Tibial nerve (tissue), 4 donors: ENCODE data around the gene SYT12. TPM values are rescaled to one million over a fixed set of nuclear protein-coding genes. Genes with fewer than 3 reads are reported as not detected.

ENCODE experiments used
- DNase-seq, 2 donors: peaks; one replicate each; pipeline ENCODE4 v3.0.0-alpha.2; 2019; ENCODE audit warnings: low spot score in 2 of 2
- H3K27ac ChIP-seq, 4 donors: fragments of 200-600 bp; sonication (generic) in 3 of 4; one replicate each; pipeline ENCODE4 v1.5.1; 2017 to 2019; ENCODE audit warnings: mild to moderate bottlenecking in 1 of 4
- H3K27me3 ChIP-seq, 2 donors: fragments of 200-600 bp; sonication (generic) in 1 of 2; one replicate each; pipeline versions ENCODE4 v1.5.1 to v1.6.0; 2017 to 2019
- H3K36me3 ChIP-seq, 3 donors: fragments of 200-600 bp; sonication (generic); one replicate each; pipeline ENCODE4 v1.5.1; 2018 to 2019
- H3K4me1 ChIP-seq, 4 donors: fragments of 200-600 bp; sonication (generic) in 3 of 4; one replicate each; pipeline ENCODE4 v1.5.1; 2017 to 2019
- H3K4me3 ChIP-seq, 4 donors: fragments of 200-600 bp; sonication (generic) in 3 of 4; one replicate each; pipeline ENCODE4 v1.5.1; 2017 to 2019; ENCODE audit warnings: mild to moderate bottlenecking in 1 of 4, moderate library complexity in 1 of 4
- H3K9me3 ChIP-seq, 4 donors: fragments of 200-600 bp; sonication (generic) in 3 of 4; one replicate each; pipeline ENCODE4 v1.5.1; 2017 to 2019
- EP300 ChIP-seq, 2 donors: sonication (generic); formaldehyde crosslinking; IDR thresholded peaks; one replicate each; pipeline ENCODE4 v1.6.1; 2017; ENCODE audit warnings: antibody characterized with exemption in 2 of 2, mild to moderate bottlenecking in 1 of 2
- POLR2A ChIP-seq, 2 donors: fragments of 450-650 bp; IDR thresholded peaks; one replicate each; pipeline ENCODE4 v1.6.1; 2017; ENCODE audit warnings: antibody characterized with exemption in 2 of 2, mild to moderate bottlenecking in 2 of 2, moderate library complexity in 2 of 2
- WGBS, 2 donors: methylation state at CpG; one replicate each; pipeline ENCODE4 v1.1.5; 2018; 5-methylcytosine and 5-hydroxymethylcytosine counted together
- total RNA-seq, 4 donors: library from RNA; depleted of rRNA; stranded (reverse); fragments of >200 nt; gene quantifications; one replicate each; pipeline ENCODE4 v1.1.0, GENCODE V29; 2016
- TF ChIP-seq, protein P1 (sequence below), 5 experiments: fragments of 200-600 bp in 3 of 5; fragments of 450-650 bp in 2 of 5; sonication (generic) in 3 of 5; IDR thresholded peaks; one replicate each; pipeline ENCODE4 v1.5.1; 2016 to 2019; ENCODE audit warnings: antibody characterized with exemption in 5 of 5, mild to moderate bottlenecking in 3 of 5, moderate library complexity in 2 of 5

The SYT12 gene
- total RNA-seq, 4 donors from 2014 or later, result 0.20 to 2.4 (median 0.66) TPM; not detected in 1

DNA sequence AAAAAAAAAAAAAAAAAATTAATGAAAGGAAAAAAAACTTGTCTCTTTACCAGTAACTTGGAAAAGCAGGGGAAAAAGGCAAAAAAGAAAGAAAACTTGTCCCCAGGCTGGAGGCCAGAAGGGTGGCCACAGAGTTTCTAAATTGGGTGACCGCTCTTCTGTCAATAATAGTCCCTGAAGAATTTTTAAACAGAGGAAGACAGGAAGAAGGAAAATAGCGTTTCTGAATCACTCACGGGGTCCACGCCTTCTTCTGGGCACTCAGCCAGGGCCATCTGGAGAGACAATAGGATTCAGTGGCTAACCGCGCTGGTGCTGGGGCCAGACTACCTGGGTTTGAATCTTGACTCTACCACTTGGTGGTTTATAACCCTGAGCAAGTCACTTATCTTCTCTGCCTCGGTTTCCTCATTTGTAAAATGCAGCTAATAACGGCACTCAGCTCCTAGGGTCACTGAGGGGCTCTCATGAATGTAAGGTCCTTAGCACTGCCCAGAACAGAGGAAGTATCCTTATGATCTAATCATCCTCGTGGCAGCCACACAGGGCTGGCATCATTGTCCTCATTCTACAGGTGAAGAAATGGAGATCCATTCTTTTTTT is 40.9 kb upstream of the SYT12 start:
- H3K4me3 ChIP-seq, result no peak overlapping the region
- H3K36me3 ChIP-seq, result no peaks in the 10 kb centered on the region
- H3K9me3 ChIP-seq, result peaks cover 0 to 14% (median 0%) of the 10 kb centered on the region in 4 donors
- DNase-seq, result peak; percentile 83 to 91
- peaks cover 0 to 12% (median 3%) of the 10 kb centered on the region in 4 donors for H3K4me1 ChIP-seq
- H3K27me3 ChIP-seq, result no peaks in the 10 kb centered on the region
- WGBS, 2 donors, result 14 to 16% methylated on average over 9 of the region's 9 CpGs
- no peak overlapping the region for H3K27ac ChIP-seq
- TF ChIP-seq, protein P1, sequence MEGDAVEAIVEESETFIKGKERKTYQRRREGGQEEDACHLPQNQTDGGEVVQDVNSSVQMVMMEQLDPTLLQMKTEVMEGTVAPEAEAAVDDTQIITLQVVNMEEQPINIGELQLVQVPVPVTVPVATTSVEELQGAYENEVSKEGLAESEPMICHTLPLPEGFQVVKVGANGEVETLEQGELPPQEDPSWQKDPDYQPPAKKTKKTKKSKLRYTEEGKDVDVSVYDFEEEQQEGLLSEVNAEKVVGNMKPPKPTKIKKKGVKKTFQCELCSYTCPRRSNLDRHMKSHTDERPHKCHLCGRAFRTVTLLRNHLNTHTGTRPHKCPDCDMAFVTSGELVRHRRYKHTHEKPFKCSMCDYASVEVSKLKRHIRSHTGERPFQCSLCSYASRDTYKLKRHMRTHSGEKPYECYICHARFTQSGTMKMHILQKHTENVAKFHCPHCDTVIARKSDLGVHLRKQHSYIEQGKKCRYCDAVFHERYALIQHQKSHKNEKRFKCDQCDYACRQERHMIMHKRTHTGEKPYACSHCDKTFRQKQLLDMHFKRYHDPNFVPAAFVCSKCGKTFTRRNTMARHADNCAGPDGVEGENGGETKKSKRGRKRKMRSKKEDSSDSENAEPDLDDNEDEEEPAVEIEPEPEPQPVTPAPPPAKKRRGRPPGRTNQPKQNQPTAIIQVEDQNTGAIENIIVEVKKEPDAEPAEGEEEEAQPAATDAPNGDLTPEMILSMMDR (IDR thresholded peaks at IDR 0.05), result no peak
- TF ChIP-seq EP300 (IDR thresholded peaks at IDR 0.05), result peak in 1 of 2 donors; percentile 33
- TF ChIP-seq POLR2A (IDR thresholded peaks at IDR 0.05), result no peak

DNA sequence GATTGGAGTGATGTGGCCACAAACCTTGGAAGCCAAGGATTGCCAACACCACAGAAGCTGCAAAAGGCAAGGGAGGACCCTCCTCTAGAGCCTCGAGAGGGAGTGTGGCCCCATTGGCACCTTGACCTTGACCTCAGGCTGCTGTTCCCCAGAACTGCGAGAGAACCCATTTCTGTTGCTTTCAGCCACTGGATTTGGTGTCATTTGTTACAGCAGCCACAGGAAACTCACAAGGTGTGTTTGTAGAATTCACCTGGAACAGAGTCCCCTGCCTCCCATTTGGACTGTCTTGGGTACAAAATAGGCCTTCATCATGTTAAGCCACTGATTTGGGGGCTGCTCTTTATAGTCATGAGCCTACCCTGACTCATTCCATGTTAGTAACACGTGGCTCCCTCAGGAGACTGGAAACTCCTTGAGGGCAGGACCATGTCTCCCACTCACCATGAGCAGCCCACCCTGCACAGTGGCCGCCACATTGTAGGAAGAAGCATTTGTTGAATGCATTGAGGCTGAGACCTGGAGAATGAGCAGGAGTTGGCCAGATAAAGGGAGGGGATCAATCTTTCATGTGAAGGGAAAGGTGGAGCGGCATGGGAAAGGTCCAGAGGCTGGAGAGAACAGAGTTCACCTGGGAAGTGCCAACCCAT is 39.5 kb upstream of the SYT12 start:
- DNase-seq, result no peak
- Histone ChIP-seq H3K4me3 (no peak overlapping the region), H3K27me3 (no peaks in the 10 kb centered on the region), H3K27ac (no peak overlapping the region), H3K9me3 (peaks cover 0 to 14% (median 0%) of the 10 kb centered on the region in 4 donors), H3K36me3 (no peaks in the 10 kb centered on the region), H3K4me1 (peaks cover 0 to 12% (median 3%) of the 10 kb centered on the region in 4 donors)
- WGBS, 2 donors, result 87 to 88% methylated on average over 5 of the region's 5 CpGs
- TF ChIP-seq POLR2A (IDR thresholded peaks at IDR 0.05) (no peak), EP300 (IDR thresholded peaks at IDR 0.05) (no peak)
- TF ChIP-seq, protein P1 (IDR thresholded peaks at IDR 0.05), result no peak

DNA sequence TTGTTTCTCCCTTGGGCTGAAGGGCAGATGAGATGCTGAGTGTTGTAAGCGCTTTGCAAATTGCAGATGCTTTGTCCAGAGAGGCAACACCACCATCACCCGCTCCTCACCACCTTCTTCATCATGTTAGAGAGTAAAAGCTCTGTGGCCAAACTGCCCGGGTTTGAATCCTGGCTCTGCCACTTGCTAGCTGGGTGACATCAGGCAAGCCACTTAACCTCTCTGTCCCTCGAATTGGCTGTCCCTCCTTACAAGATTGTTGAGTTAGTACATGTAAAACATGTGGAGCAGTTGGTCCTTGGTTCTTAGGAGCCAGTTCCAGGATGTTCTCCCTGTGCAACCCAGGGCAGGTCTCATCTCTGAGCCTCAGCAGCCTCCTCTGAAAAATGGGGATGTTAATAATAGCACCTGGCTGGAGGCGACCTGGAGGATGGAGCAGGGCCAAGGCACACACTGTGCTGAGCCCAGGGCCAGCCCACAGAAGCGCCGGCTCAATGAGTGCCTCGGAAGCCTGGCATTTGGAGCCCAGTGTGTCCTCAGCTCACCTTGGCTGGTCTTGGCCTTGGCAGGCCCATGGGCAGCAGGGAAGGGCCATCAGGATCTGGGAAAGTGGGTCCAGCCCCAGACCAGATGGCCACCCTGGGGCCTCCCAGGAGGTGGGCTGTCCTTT is 37.3 kb upstream of the SYT12 start:
- H3K36me3 ChIP-seq, result no peaks in the 10 kb centered on the region
- no peak for TF ChIP-seq POLR2A (IDR thresholded peaks at IDR 0.05)
- no peak for TF ChIP-seq EP300 (IDR thresholded peaks at IDR 0.05)
- TF ChIP-seq, protein P1 (IDR thresholded peaks at IDR 0.05), result no peak
- 78 to 89% methylated on average over 6 to 8 of the region's 8 CpGs for WGBS, 2 donors
- no peak for DNase-seq
- no peak overlapping the region for H3K27ac ChIP-seq
- H3K27me3 ChIP-seq, result no peaks in the 10 kb centered on the region
- H3K4me1 ChIP-seq, result peaks cover 0 to 12% (median 3%) of the 10 kb centered on the region in 4 donors
- no peaks in the 10 kb centered on the region for H3K9me3 ChIP-seq
- no peak overlapping the region for H3K4me3 ChIP-seq

DNA sequence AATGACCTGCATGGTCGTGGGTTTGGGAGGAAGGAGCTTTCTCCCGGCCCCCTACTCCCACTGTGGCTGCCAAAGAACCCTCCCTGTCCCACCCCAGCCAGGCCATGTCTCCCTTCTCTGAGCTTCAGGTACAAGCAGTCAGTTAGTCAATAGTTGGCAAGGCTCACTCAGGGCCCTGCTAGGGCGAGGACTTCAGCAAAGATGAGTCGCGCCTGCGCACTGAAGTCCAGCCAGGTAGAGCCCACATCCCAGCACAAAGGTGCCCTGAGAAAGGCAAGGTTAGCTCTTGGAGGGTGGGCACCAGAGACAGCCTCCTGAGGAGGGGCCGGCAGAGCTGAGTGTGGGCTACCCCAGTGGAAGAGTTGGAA is 36.8 kb upstream of the SYT12 start:
- no peaks in the 10 kb centered on the region for H3K9me3 ChIP-seq
- DNase-seq, result no peak
- no peak overlapping the region for H3K4me3 ChIP-seq
- no peaks in the 10 kb centered on the region for H3K27me3 ChIP-seq
- WGBS, 2 donors, result 89 to 99% methylated on average over 5 to 7 of the region's 7 CpGs
- no peak overlapping the region for H3K27ac ChIP-seq
- TF ChIP-seq, protein P1 (IDR thresholded peaks at IDR 0.05), result no peak
- TF ChIP-seq EP300 (IDR thresholded peaks at IDR 0.05) (no peak), POLR2A (IDR thresholded peaks at IDR 0.05) (no peak)
- no peaks in the 10 kb centered on the region for H3K36me3 ChIP-seq
- H3K4me1 ChIP-seq, result peaks cover 0 to 12% (median 3%) of the 10 kb centered on the region in 4 donors

DNA sequence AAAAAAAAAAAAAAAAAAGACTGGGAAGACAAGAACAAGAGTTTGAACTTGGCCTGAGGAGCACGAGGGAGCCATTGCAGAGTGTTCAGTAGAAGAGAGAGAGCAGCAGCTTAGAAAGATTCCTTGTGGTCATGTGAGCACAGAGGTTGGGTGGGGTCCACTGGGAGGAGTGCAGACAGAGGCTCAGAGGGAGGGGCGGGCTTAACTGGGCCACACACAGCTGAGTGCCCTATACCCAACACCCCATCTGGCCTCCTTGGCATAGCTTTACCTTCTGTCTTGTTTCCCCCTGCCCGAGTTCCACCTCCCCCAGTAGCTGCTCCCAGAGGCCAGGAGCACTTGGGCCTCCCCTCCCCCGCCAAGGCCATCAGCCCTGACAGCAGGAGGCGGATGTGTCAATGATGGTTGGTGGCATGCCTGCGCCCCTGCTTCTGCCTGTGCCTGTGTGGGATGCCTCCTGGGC is 35.7 kb upstream of the SYT12 start:
- 62 to 72% methylated on average over 6 of the region's 6 CpGs for WGBS, 2 donors
- no peaks in the 10 kb centered on the region for H3K27me3 ChIP-seq
- no peak overlapping the region for H3K4me3 ChIP-seq
- TF ChIP-seq POLR2A (IDR thresholded peaks at IDR 0.05) (no peak), EP300 (IDR thresholded peaks at IDR 0.05) (no peak)
- TF ChIP-seq, protein P1 (IDR thresholded peaks at IDR 0.05), result no peak
- no peaks in the 10 kb centered on the region for H3K36me3 ChIP-seq
- DNase-seq, result no peak
- H3K9me3 ChIP-seq, result no peaks in the 10 kb centered on the region
- peaks cover 0 to 2% (median 0%) of the 10 kb centered on the region in 4 donors for H3K4me1 ChIP-seq
- no peak overlapping the region for H3K27ac ChIP-seq
